ENCODE results near the gene NRL.

NRL gene

GRCh38 chr14:24094841-24095270 lies 19.9 kb downstream of the NRL start:
- H3K27ac ChIP-seq (ENCODE audit: low read depth, low read length): peak overlapping the region; percentile 85
- H3K27me3 ChIP-seq (ENCODE audit: control insufficient read depth in 5 of 5, insufficient read depth in 4 of 5, low read length in 5 of 5): no peaks in the 10 kb centered on the region
- peak overlapping the region; percentile 78 to 89 (median 83) for H3K4me3 ChIP-seq (ENCODE audit: low read depth in 1 of 5, low read length in 5 of 5)
- peaks cover 12 to 63% (median 38%) of the 10 kb centered on the region in 5 donors for H3K4me1 ChIP-seq (ENCODE audit: control insufficient read depth in 5 of 5, insufficient read depth in 5 of 5, low read length in 5 of 5)
- H3K9me3 ChIP-seq (ENCODE audit: control insufficient read depth in 5 of 5, low read length in 5 of 5): no peaks in the 10 kb centered on the region
- peaks cover 0 to 20% (median 13%) of the 10 kb centered on the region in 5 donors for H3K36me3 ChIP-seq (ENCODE audit: control insufficient read depth in 5 of 5, insufficient read depth in 5 of 5, low read length in 5 of 5)
- H3K9ac ChIP-seq (ENCODE audit: low read length in 5 of 5): peak overlapping the region; percentile 63 to 84 (median 82)

- H3K27me3 ChIP-seq (ENCODE audit: control insufficient read depth in 5 of 5, insufficient read depth in 4 of 5, low read length in 5 of 5): no peaks in the 10 kb centered on the region
- peak within 1 kb of the TSS; percentile 78 to 89 (median 83) for H3K4me3 ChIP-seq (ENCODE audit: low read depth in 1 of 5, low read length in 5 of 5)
- H3K9ac ChIP-seq (ENCODE audit: low read length in 5 of 5): peak within 1 kb of the TSS; percentile 63 to 84 (median 82)
- peaks cover 12 to 58% (median 37%) of the 10 kb centered on the region in 5 donors for H3K4me1 ChIP-seq (ENCODE audit: control insufficient read depth in 5 of 5, insufficient read depth in 5 of 5, low read length in 5 of 5)
- H3K36me3 ChIP-seq (ENCODE audit: control insufficient read depth in 5 of 5, insufficient read depth in 5 of 5, low read length in 5 of 5): peaks cover 0 to 13% (median 7%) of the 10 kb centered on the region in 5 donors
- peak within 1 kb of the TSS; percentile 85 for H3K27ac ChIP-seq (ENCODE audit: low read depth, low read length)
- no peaks in the 10 kb centered on the region for H3K9me3 ChIP-seq (ENCODE audit: control insufficient read depth in 5 of 5, low read length in 5 of 5)
Measured at GRCh38 chr14:24093901-24094840, 20.6 kb downstream of the NRL start, which contains the start of gene PCK2. Gene PCK2 (plus strand): TSS chr14:24094311. CDS start chr14:24094406, 95 bp downstream.

- H3K9me3 ChIP-seq (ENCODE audit: control insufficient read depth in 5 of 5, low read length in 5 of 5): no peaks in the 10 kb centered on the region
- H3K27ac ChIP-seq (ENCODE audit: low read depth, low read length): peak overlapping the region; percentile 85
- H3K27me3 ChIP-seq (ENCODE audit: control insufficient read depth in 5 of 5, insufficient read depth in 4 of 5, low read length in 5 of 5): no peaks in the 10 kb centered on the region
- H3K4me1 ChIP-seq (ENCODE audit: control insufficient read depth in 5 of 5, insufficient read depth in 5 of 5, low read length in 5 of 5): peaks cover 12 to 50% (median 31%) of the 10 kb centered on the region in 5 donors
- peaks cover 0 to 5% (median 3%) of the 10 kb centered on the region in 5 donors for H3K36me3 ChIP-seq (ENCODE audit: control insufficient read depth in 5 of 5, insufficient read depth in 5 of 5, low read length in 5 of 5)
- peak overlapping the region; percentile 25 to 89 (median 79) for H3K4me3 ChIP-seq (ENCODE audit: low read depth in 1 of 5, low read length in 5 of 5)
- H3K9ac ChIP-seq (ENCODE audit: low read length in 5 of 5): peak overlapping the region in 2 of 5 donors; percentile 6 to 79
Measured at GRCh38 chr14:24093207-24093900, 21.4 kb downstream of the NRL start.

GRCh38 chr14:24092505-24093206 lies 22.1 kb downstream of the NRL start:
- no peaks in the 10 kb centered on the region for H3K36me3 ChIP-seq (ENCODE audit: control insufficient read depth in 5 of 5, insufficient read depth in 5 of 5, low read length in 5 of 5)
- H3K9me3 ChIP-seq (ENCODE audit: control insufficient read depth in 5 of 5, low read length in 5 of 5): no peaks in the 10 kb centered on the region
- peaks cover 12 to 48% (median 31%) of the 10 kb centered on the region in 5 donors for H3K4me1 ChIP-seq (ENCODE audit: control insufficient read depth in 5 of 5, insufficient read depth in 5 of 5, low read length in 5 of 5)
- no peaks in the 10 kb centered on the region for H3K27me3 ChIP-seq (ENCODE audit: control insufficient read depth in 5 of 5, insufficient read depth in 4 of 5, low read length in 5 of 5)
- H3K27ac ChIP-seq (ENCODE audit: low read depth, low read length): peak overlapping the region; percentile 85
- no peak overlapping the region for H3K9ac ChIP-seq (ENCODE audit: low read length in 5 of 5)
- no peak overlapping the region for H3K4me3 ChIP-seq (ENCODE audit: low read depth in 1 of 5, low read length in 5 of 5)

- Histone ChIP-seq H3K27me3 (ENCODE audit: control insufficient read depth in 5 of 5, insufficient read depth in 4 of 5, low read length in 5 of 5) (no peaks in the 10 kb centered on the region), H3K9ac (ENCODE audit: low read length in 5 of 5) (no peak overlapping the region), H3K27ac (ENCODE audit: low read depth, low read length) (no peak overlapping the region), H3K36me3 (ENCODE audit: control insufficient read depth in 5 of 5, insufficient read depth in 5 of 5, low read length in 5 of 5) (no peaks in the 10 kb centered on the region), H3K4me1 (ENCODE audit: control insufficient read depth in 5 of 5, insufficient read depth in 5 of 5, low read length in 5 of 5) (peaks cover 12 to 48% (median 31%) of the 10 kb centered on the region in 5 donors), H3K9me3 (ENCODE audit: control insufficient read depth in 5 of 5, low read length in 5 of 5) (no peaks in the 10 kb centered on the region), H3K4me3 (ENCODE audit: low read depth in 1 of 5, low read length in 5 of 5) (no peak overlapping the region)
Measured at GRCh38 chr14:24092110-24092504, 22.6 kb downstream of the NRL start.

- Histone ChIP-seq H3K4me1 (ENCODE audit: control insufficient read depth in 5 of 5, insufficient read depth in 5 of 5, low read length in 5 of 5) (peaks cover 6 to 29% (median 20%) of the 10 kb centered on the region in 5 donors), H3K4me3 (ENCODE audit: low read depth in 1 of 5, low read length in 5 of 5) (no peak overlapping the region), H3K27me3 (ENCODE audit: control insufficient read depth in 5 of 5, insufficient read depth in 4 of 5, low read length in 5 of 5) (no peaks in the 10 kb centered on the region), H3K9me3 (ENCODE audit: control insufficient read depth in 5 of 5, low read length in 5 of 5) (no peaks in the 10 kb centered on the region), H3K9ac (ENCODE audit: low read length in 5 of 5) (no peak overlapping the region), H3K27ac (ENCODE audit: low read depth, low read length) (no peak overlapping the region), H3K36me3 (ENCODE audit: control insufficient read depth in 5 of 5, insufficient read depth in 5 of 5, low read length in 5 of 5) (no peaks in the 10 kb centered on the region)
Measured at GRCh38 chr14:24089890-24090289, 24.9 kb downstream of the NRL start.

- Histone ChIP-seq H3K27me3 (ENCODE audit: control insufficient read depth in 5 of 5, insufficient read depth in 4 of 5, low read length in 5 of 5) (no peaks in the 10 kb centered on the region), H3K4me3 (ENCODE audit: low read depth in 1 of 5, low read length in 5 of 5) (no peak overlapping the region)
Measured at GRCh38 chr14:24088095-24088494, 26.7 kb downstream of the NRL start.

GRCh38 chr14:24087004-24087403 lies 27.7 kb downstream of the NRL start:
- Histone ChIP-seq H3K9ac (ENCODE audit: low read length in 5 of 5) (no peak overlapping the region), H3K4me3 (ENCODE audit: low read depth in 1 of 5, low read length in 5 of 5) (no peak overlapping the region), H3K4me1 (ENCODE audit: control insufficient read depth in 5 of 5, insufficient read depth in 5 of 5, low read length in 5 of 5) (peaks cover 0 to under 1% (median 0%) of the 10 kb centered on the region in 5 donors), H3K27me3 (ENCODE audit: control insufficient read depth in 5 of 5, insufficient read depth in 4 of 5, low read length in 5 of 5) (no peaks in the 10 kb centered on the region), H3K36me3 (ENCODE audit: control insufficient read depth in 5 of 5, insufficient read depth in 5 of 5, low read length in 5 of 5) (no peaks in the 10 kb centered on the region), H3K27ac (ENCODE audit: low read depth, low read length) (no peak overlapping the region), H3K9me3 (ENCODE audit: control insufficient read depth in 5 of 5, low read length in 5 of 5) (no peaks in the 10 kb centered on the region)

More at GRCh38 chr14:24088095-24088494, 26.7 kb downstream of the NRL start:
- no peaks in the 10 kb centered on the region for H3K9me3 ChIP-seq (ENCODE audit: control insufficient read depth in 5 of 5, low read length in 5 of 5)
- H3K36me3 ChIP-seq (ENCODE audit: control insufficient read depth in 5 of 5, insufficient read depth in 5 of 5, low read length in 5 of 5): no peaks in the 10 kb centered on the region
- no peak overlapping the region for H3K27ac ChIP-seq (ENCODE audit: low read depth, low read length)
- H3K4me1 ChIP-seq (ENCODE audit: control insufficient read depth in 5 of 5, insufficient read depth in 5 of 5, low read length in 5 of 5): peaks cover 3 to 11% (median 5%) of the 10 kb centered on the region in 5 donors
- peak overlapping the region in 1 of 5 donors; percentile 21 for H3K9ac ChIP-seq (ENCODE audit: low read length in 5 of 5)

- H3K36me3 ChIP-seq (ENCODE audit: control insufficient read depth in 5 of 5, insufficient read depth in 5 of 5, low read length in 5 of 5): no peaks in the 10 kb centered on the region
Measured at GRCh38 chr14:24086193-24086955, 28.4 kb downstream of the NRL start.

More at GRCh38 chr14:24086193-24086955, 28.4 kb downstream of the NRL start:
- no peak overlapping the region for H3K27ac ChIP-seq (ENCODE audit: low read depth, low read length)
- H3K9me3 ChIP-seq (ENCODE audit: control insufficient read depth in 5 of 5, low read length in 5 of 5): no peaks in the 10 kb centered on the region
- no peak overlapping the region for H3K9ac ChIP-seq (ENCODE audit: low read length in 5 of 5)
- peaks cover 0 to 7% (median 4%) of the 10 kb centered on the region in 5 donors for H3K4me1 ChIP-seq (ENCODE audit: control insufficient read depth in 5 of 5, insufficient read depth in 5 of 5, low read length in 5 of 5)
- no peak overlapping the region for H3K4me3 ChIP-seq (ENCODE audit: low read depth in 1 of 5, low read length in 5 of 5)
- no peaks in the 10 kb centered on the region for H3K27me3 ChIP-seq (ENCODE audit: control insufficient read depth in 5 of 5, insufficient read depth in 4 of 5, low read length in 5 of 5)
